ENCODE results near the gene WASHC4.

WASHC4 gene

DNA sequence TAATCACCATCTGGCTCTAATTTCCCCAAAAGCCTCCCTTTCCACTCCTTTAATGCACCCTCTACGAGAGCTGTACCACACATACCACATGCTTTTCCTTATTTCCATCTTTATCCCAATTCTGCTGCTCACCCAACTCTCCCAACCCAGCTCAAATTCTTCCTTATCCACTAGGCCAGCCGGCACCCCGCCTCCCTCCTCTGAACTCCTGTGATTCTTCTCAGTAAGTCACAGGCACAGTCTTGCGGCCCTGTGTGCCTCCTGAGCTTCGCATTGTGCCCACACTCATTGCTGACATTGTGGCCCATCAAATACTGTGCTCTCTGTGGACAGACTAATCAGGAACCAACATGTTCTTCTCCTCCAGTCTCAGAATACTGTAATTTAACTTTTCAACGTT, 83.0 kb downstream of the WASHC4 start:
- no peak for TF ChIP-seq CTCF (IDR thresholded peaks at IDR 0.05; ENCODE audit: poor library complexity, severe bottlenecking)
- Histone ChIP-seq H3K36me3 (ENCODE audit: low read depth) (peaks cover 86% of the 10 kb centered on the region), H3K4me1 (ENCODE audit: insufficient read depth, poor library complexity, severe bottlenecking) (no peaks in the 10 kb centered on the region), H3K27me3 (ENCODE audit: insufficient read depth, poor library complexity, severe bottlenecking) (no peaks in the 10 kb centered on the region), H3K9me3 (ENCODE audit: severe bottlenecking) (no peaks in the 10 kb centered on the region), H3K27ac (ENCODE audit: poor library complexity, severe bottlenecking) (no peak overlapping the region), H3K4me3 (ENCODE audit: severe bottlenecking) (no peak overlapping the region)
- no peak for ATAC-seq (ENCODE audit: low read depth)
- DNase-seq (ENCODE audit: low spot score), result no peak

DNA sequence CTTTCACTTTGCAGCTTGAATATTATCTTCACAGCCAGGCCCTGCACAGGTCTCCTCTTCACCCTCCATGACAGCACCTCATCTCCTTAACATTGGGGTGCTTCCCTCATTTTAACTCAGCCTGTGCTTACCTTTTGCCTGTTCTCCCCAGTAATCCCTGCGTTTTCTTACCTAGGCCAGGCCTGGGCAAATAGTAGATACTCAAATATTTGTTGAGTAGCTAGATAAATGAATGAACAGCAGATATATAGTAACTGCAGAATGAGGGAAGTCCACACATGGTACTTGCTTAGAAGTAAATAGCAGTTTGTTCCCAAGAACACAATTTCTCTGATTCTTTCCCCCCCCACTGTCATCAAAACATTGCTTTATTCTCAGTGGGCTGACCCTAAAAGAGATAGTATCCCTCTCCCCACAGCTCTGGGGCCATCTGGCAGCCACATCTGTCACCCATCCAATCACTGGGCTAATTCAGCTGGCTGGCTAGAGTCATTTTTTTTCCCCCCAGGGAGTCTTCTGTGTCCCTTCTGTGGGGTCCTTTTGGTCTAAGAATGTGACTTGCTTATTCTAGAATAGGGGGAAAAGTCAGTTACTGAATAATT, 85.2 kb downstream of the WASHC4 start:
- no peaks in the 10 kb centered on the region for H3K9me3 ChIP-seq (ENCODE audit: severe bottlenecking)
- no peak for TF ChIP-seq CTCF (IDR thresholded peaks at IDR 0.05; ENCODE audit: poor library complexity, severe bottlenecking)
- ATAC-seq (ENCODE audit: low read depth), result no peak
- no peaks in the 10 kb centered on the region for H3K27me3 ChIP-seq (ENCODE audit: insufficient read depth, poor library complexity, severe bottlenecking)
- H3K4me3 ChIP-seq (ENCODE audit: severe bottlenecking), result no peak overlapping the region
- no peak overlapping the region for H3K27ac ChIP-seq (ENCODE audit: poor library complexity, severe bottlenecking)
- DNase-seq (ENCODE audit: low spot score), result no peak
- H3K4me1 ChIP-seq (ENCODE audit: insufficient read depth, poor library complexity, severe bottlenecking), result no peaks in the 10 kb centered on the region
- peaks cover 64% of the 10 kb centered on the region for H3K36me3 ChIP-seq (ENCODE audit: low read depth)

GRCh38 chr12:105194947-105195346, 87.4 kb downstream of the WASHC4 start:
- Histone ChIP-seq H3K4me1 (ENCODE audit: insufficient read depth, poor library complexity, severe bottlenecking) (no peaks in the 10 kb centered on the region), H3K27ac (ENCODE audit: poor library complexity, severe bottlenecking) (no peak overlapping the region), H3K9me3 (ENCODE audit: severe bottlenecking) (no peaks in the 10 kb centered on the region), H3K36me3 (ENCODE audit: low read depth) (peaks cover 53% of the 10 kb centered on the region), H3K4me3 (ENCODE audit: severe bottlenecking) (no peak overlapping the region), H3K27me3 (ENCODE audit: insufficient read depth, poor library complexity, severe bottlenecking) (no peaks in the 10 kb centered on the region)
- DNase-seq (ENCODE audit: low spot score), result no peak
- no peak for ATAC-seq (ENCODE audit: low read depth)
- no peak for TF ChIP-seq CTCF (IDR thresholded peaks at IDR 0.05; ENCODE audit: poor library complexity, severe bottlenecking)

DNA sequence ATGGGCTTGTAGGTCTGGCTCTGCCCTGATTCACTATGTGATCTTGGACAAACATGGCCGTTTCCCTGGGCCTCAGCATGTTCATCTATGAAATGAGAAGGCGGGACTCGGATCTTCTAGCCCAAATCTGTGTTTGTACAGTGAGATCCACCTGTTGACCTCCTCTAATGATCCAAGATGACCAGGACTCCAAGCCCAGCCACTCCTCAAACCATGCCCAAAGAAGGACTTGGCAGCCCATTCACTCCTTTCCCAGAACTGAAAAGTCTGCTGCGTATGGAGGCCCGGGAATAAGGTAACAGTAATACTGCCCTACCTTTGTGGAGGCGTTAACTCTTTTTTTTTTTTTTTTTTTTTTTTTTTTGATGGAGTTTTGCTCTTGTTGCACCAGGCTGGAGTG, 88.6 kb downstream of the WASHC4 start:
- no peak for TF ChIP-seq CTCF (IDR thresholded peaks at IDR 0.05; ENCODE audit: poor library complexity, severe bottlenecking)
- DNase-seq (ENCODE audit: low spot score) (no peak), ATAC-seq (ENCODE audit: low read depth) (no peak)
- H3K27ac ChIP-seq (ENCODE audit: poor library complexity, severe bottlenecking), result no peak overlapping the region
- H3K27me3 ChIP-seq (ENCODE audit: insufficient read depth, poor library complexity, severe bottlenecking), result no peaks in the 10 kb centered on the region
- no peak overlapping the region for H3K4me3 ChIP-seq (ENCODE audit: severe bottlenecking)
- no peaks in the 10 kb centered on the region for H3K9me3 ChIP-seq (ENCODE audit: severe bottlenecking)
- H3K36me3 ChIP-seq (ENCODE audit: low read depth), result peaks cover 48% of the 10 kb centered on the region
- H3K4me1 ChIP-seq (ENCODE audit: insufficient read depth, poor library complexity, severe bottlenecking), result no peaks in the 10 kb centered on the region

- H3K27me3 ChIP-seq (ENCODE audit: insufficient read depth, poor library complexity, severe bottlenecking), result no peaks in the 10 kb centered on the region
- no peak for ATAC-seq (ENCODE audit: low read depth)
- H3K36me3 ChIP-seq (ENCODE audit: low read depth), result peaks cover 36% of the 10 kb centered on the region
- H3K4me1 ChIP-seq (ENCODE audit: insufficient read depth, poor library complexity, severe bottlenecking), result no peaks in the 10 kb centered on the region
- no peak overlapping the region for H3K4me3 ChIP-seq (ENCODE audit: severe bottlenecking)
- no peak for TF ChIP-seq CTCF (IDR thresholded peaks at IDR 0.05; ENCODE audit: poor library complexity, severe bottlenecking)
- H3K27ac ChIP-seq (ENCODE audit: poor library complexity, severe bottlenecking), result no peak overlapping the region
- no peak for DNase-seq (ENCODE audit: low spot score)
- no peaks in the 10 kb centered on the region for H3K9me3 ChIP-seq (ENCODE audit: severe bottlenecking)
Observed at GRCh38 chr12:105198961-105199360, 91.4 kb downstream of the WASHC4 start.
